KMS-11 (cell line): Measurements from ENCODE around the gene CCNQ.

Source experiments
- H2AFZ ChIP-seq: fragments of 200-600 bp; sonication (generic); 2 replicates; pipeline ENCODE4 v1.6.1; 2016; ENCODE audit warnings: antibody characterized with exemption, mixed run types, low read depth
- H3K27ac ChIP-seq: fragments of 200-600 bp; sonication (generic); 2 replicates; pipeline ENCODE4 v1.6.1; 2016; ENCODE audit warnings: mild to moderate bottlenecking, mixed run types
- H3K27me3 ChIP-seq: fragments of 200-600 bp; sonication (generic); 2 replicates; pipeline ENCODE4 v1.6.1; 2017; ENCODE audit warnings: mild to moderate bottlenecking, low read depth, mixed run types, moderate library complexity; ENCODE audit not compliant: insufficient read depth
- H3K36me3 ChIP-seq: fragments of 200-600 bp; sonication (generic); 2 replicates; pipeline ENCODE4 v1.6.1; 2017; ENCODE audit warnings: mild to moderate bottlenecking, mixed run types; ENCODE audit not compliant: insufficient read depth
- H3K4me1 ChIP-seq: fragments of 200-600 bp; sonication (generic); 2 replicates; pipeline ENCODE4 v1.6.1; 2016; ENCODE audit warnings: mild to moderate bottlenecking, low read depth, mixed run types; ENCODE audit not compliant: poor library complexity, severe bottlenecking
- H3K4me2 ChIP-seq: fragments of 200-600 bp; sonication (generic); 2 replicates; pipeline ENCODE4 v1.7.0; 2016; ENCODE audit warnings: mild to moderate bottlenecking, mixed run types
- H3K4me3 ChIP-seq: fragments of 200-600 bp; sonication (generic); IDR thresholded peaks from 2 replicates; pipeline ENCODE4 v1.6.1; 2017; ENCODE audit warnings: low read depth, low read length, mixed read lengths; ENCODE audit not compliant: insufficient read depth
- H3K79me2 ChIP-seq: fragments of 200-600 bp; sonication (generic); 2 replicates; pipeline ENCODE4 v1.6.1; 2016; ENCODE audit warnings: low read depth, mixed run types; ENCODE audit not compliant: insufficient read depth
- H3K9ac ChIP-seq: fragments of 200-600 bp; sonication (generic); 2 replicates; pipeline ENCODE4 v1.6.1; 2016; ENCODE audit warnings: mild to moderate bottlenecking, mixed run types
- H4K20me1 ChIP-seq: fragments of 200-600 bp; sonication (generic); 2 replicates; pipeline ENCODE4 v1.6.1; 2016; ENCODE audit warnings: mild to moderate bottlenecking, mixed run types; ENCODE audit not compliant: insufficient read depth
- TF ChIP-seq, protein P1 (sequence below): fragments of 200-600 bp; sonication (generic); conservative IDR thresholded peaks from 2 replicates; pipeline ENCODE4 v1.6.1; 2017; ENCODE audit warnings: low read depth, mild to moderate bottlenecking, antibody characterized with exemption, low read length, moderate library complexity, mixed read lengths

Gene CCNQ

DNA sequence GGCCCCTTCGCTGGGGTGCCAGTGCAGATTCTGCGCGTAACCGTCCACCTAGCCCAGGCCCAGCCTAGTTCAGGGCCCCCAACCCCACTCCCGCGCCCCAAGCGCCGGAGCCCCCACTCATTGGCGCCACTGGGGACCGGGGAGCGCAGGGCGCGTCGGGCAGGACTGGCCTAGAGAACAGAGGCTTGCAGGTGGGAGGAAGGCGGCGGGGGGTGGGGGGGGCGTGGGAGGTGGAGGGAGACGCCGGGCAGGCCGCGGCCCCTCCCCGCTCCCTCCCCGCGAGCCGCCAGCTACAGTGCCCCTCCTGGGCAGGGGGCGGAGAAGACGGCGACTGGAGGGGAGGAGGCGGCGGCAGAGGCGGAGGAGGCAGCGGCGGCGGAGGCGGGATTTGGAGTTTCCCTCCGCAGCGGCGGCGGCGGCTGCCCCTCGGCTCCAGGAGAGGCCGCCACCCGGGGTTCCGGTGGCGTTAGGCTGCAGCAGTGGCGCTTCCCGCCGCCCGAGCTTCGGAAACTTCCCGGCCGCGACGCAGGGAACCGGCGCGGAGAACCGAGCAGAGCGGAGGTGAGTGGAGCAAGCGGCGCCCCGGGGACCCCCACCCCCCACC is 43.2 kb upstream of the CCNQ start:
- H3K4me2 ChIP-seq: no peak overlapping the region
- H3K27me3 ChIP-seq: peaks cover 44% of the 10 kb centered on the region; the same call in 1 of the 2 replicates
- no peaks in the 10 kb centered on the region for H3K79me2 ChIP-seq
- no peaks in the 10 kb centered on the region for H3K4me1 ChIP-seq
- no peak overlapping the region for H3K27ac ChIP-seq
- no peak overlapping the region for H3K9ac ChIP-seq
- no peaks in the 10 kb centered on the region for H3K36me3 ChIP-seq
- H2AFZ ChIP-seq: no peak overlapping the region
- no peak overlapping the region for H3K4me3 ChIP-seq
- TF ChIP-seq, protein P1, sequence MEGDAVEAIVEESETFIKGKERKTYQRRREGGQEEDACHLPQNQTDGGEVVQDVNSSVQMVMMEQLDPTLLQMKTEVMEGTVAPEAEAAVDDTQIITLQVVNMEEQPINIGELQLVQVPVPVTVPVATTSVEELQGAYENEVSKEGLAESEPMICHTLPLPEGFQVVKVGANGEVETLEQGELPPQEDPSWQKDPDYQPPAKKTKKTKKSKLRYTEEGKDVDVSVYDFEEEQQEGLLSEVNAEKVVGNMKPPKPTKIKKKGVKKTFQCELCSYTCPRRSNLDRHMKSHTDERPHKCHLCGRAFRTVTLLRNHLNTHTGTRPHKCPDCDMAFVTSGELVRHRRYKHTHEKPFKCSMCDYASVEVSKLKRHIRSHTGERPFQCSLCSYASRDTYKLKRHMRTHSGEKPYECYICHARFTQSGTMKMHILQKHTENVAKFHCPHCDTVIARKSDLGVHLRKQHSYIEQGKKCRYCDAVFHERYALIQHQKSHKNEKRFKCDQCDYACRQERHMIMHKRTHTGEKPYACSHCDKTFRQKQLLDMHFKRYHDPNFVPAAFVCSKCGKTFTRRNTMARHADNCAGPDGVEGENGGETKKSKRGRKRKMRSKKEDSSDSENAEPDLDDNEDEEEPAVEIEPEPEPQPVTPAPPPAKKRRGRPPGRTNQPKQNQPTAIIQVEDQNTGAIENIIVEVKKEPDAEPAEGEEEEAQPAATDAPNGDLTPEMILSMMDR: no peak
- no peaks in the 10 kb centered on the region for H4K20me1 ChIP-seq

DNA sequence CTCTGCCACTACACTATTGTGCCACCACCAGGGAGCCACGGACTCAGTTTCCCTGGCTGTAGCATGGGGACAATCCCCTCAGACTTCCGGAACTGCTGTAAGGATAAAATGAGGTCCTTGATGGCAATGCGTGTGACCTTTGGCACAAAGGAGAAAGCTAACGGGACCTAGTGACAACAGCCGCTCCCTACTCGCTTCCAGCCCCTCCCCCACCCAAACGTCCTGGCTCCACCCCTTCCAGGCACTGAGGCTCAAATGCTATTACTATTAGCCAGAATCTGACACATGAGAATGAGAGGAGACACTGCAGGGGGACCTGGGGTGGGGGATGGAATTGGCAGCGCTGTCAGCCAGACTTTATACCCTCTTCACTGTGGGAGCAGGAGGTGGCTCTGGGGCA is 42.7 kb upstream of the CCNQ start:
- Histone ChIP-seq H3K79me2 (no peaks in the 10 kb centered on the region), H3K36me3 (no peaks in the 10 kb centered on the region), H4K20me1 (no peaks in the 10 kb centered on the region), H3K9ac (no peak overlapping the region), H3K4me2 (no peak overlapping the region), H2AFZ (no peak overlapping the region), H3K27me3 (peaks cover 44% of the 10 kb centered on the region; the same call in 1 of the 2 replicates), H3K4me1 (no peaks in the 10 kb centered on the region), H3K27ac (no peak overlapping the region), H3K4me3 (no peak overlapping the region)
- TF ChIP-seq, protein P1: no peak

GRCh38 chrX:153640736-153641575 is 42.0 kb upstream of the CCNQ start:
- H3K79me2 ChIP-seq: no peaks in the 10 kb centered on the region
- H3K9ac ChIP-seq: no peak overlapping the region
- no peaks in the 10 kb centered on the region for H4K20me1 ChIP-seq
- H3K27ac ChIP-seq: no peak overlapping the region
- no peak overlapping the region for H2AFZ ChIP-seq
- H3K27me3 ChIP-seq: peaks cover 38% of the 10 kb centered on the region; the same call in 1 of the 2 replicates
- no peak overlapping the region for H3K4me2 ChIP-seq
- no peaks in the 10 kb centered on the region for H3K36me3 ChIP-seq
- H3K4me3 ChIP-seq: no peak overlapping the region
- TF ChIP-seq, protein P1: no peak
- H3K4me1 ChIP-seq: no peaks in the 10 kb centered on the region

GRCh38 chrX:153640045-153640686 is 41.2 kb upstream of the CCNQ start:
- H3K9ac ChIP-seq: no peak overlapping the region
- no peak overlapping the region for H2AFZ ChIP-seq
- H3K4me2 ChIP-seq: no peak overlapping the region
- peaks cover 32% of the 10 kb centered on the region; the same call in 1 of the 2 replicates for H3K27me3 ChIP-seq
- H3K4me3 ChIP-seq: no peak overlapping the region
- no peaks in the 10 kb centered on the region for H4K20me1 ChIP-seq
- H3K79me2 ChIP-seq: no peaks in the 10 kb centered on the region
- H3K27ac ChIP-seq: no peak overlapping the region
- no peaks in the 10 kb centered on the region for H3K4me1 ChIP-seq
- TF ChIP-seq, protein P1: no peak
- H3K36me3 ChIP-seq: no peaks in the 10 kb centered on the region
